ENCODE data around the gene ATF2. TPM values are rescaled to one million over a fixed set of nuclear protein-coding genes. Genes with fewer than 3 reads are reported as not detected.

Gene ATF2
- total RNA-seq, 6 experiments from 2014 or later = 34.1 to 43.9 (median 38.2) TPM

GRCh38 chr2:175136334-175137215 lies 31.4 kb downstream of the ATF2 start:
- no peak for DNase-seq
- Mint-ChIP-seq H3K36me3 (ENCODE audit: low read depth) (peaks cover 32% of the 10 kb centered on the region), H3K9me3 (no peaks in the 10 kb centered on the region), H3K4me3 (no peak overlapping the region), H3K27ac (no peak overlapping the region), H3K4me1 (ENCODE audit: low read depth) (peaks cover 8% of the 10 kb centered on the region), H3K27me3 (ENCODE audit: insufficient read depth) (peaks cover 2% of the 10 kb centered on the region; the same call in 1 of the 2 replicates)
- no peak for TF ChIP-seq CTCF (IDR thresholded peaks at IDR 0.05)

- DNase-seq = no peak
- no peak overlapping the region for H3K27ac Mint-ChIP-seq
- H3K4me3 Mint-ChIP-seq = no peak overlapping the region
- no peak for TF ChIP-seq CTCF (IDR thresholded peaks at IDR 0.05)
- H3K4me1 Mint-ChIP-seq (ENCODE audit: low read depth) = peaks cover 8% of the 10 kb centered on the region
- peaks cover 2% of the 10 kb centered on the region; the same call in 1 of the 2 replicates for H3K27me3 Mint-ChIP-seq (ENCODE audit: insufficient read depth)
- no peaks in the 10 kb centered on the region for H3K9me3 Mint-ChIP-seq
- peaks cover 32% of the 10 kb centered on the region for H3K36me3 Mint-ChIP-seq (ENCODE audit: low read depth)
Measured at GRCh38 chr2:175135862-175136261, 32.1 kb downstream of the ATF2 start.

- DNase-seq = no peak
- Mint-ChIP-seq H3K27me3 (ENCODE audit: insufficient read depth) (peaks cover 2% of the 10 kb centered on the region; the same call in 1 of the 2 replicates), H3K36me3 (ENCODE audit: low read depth) (peaks cover 32% of the 10 kb centered on the region), H3K4me3 (no peak overlapping the region), H3K9me3 (no peaks in the 10 kb centered on the region), H3K4me1 (ENCODE audit: low read depth) (peaks cover 6% of the 10 kb centered on the region), H3K27ac (no peak overlapping the region; the same call in 1 of the 2 replicates)
- peak; percentile 45 for TF ChIP-seq CTCF (IDR thresholded peaks at IDR 0.05)
Measured at GRCh38 chr2:175135177-175135576, 32.8 kb downstream of the ATF2 start.

GRCh38 chr2:175131252-175131651 lies 36.8 kb downstream of the ATF2 start:
- no peak overlapping the region for H3K27ac Mint-ChIP-seq
- H3K36me3 Mint-ChIP-seq (ENCODE audit: low read depth) = peaks cover 30% of the 10 kb centered on the region

GRCh38 chr2:175126661-175127060 lies 41.3 kb downstream of the ATF2 start:
- Mint-ChIP-seq H3K4me1 (ENCODE audit: low read depth) (no peaks in the 10 kb centered on the region), H3K36me3 (ENCODE audit: low read depth) (peaks cover 11% of the 10 kb centered on the region), H3K27me3 (ENCODE audit: insufficient read depth) (no peaks in the 10 kb centered on the region; the same call in 1 of the 2 replicates), H3K27ac (no peak overlapping the region), H3K4me3 (no peak overlapping the region), H3K9me3 (no peaks in the 10 kb centered on the region)
- DNase-seq = no peak
- TF ChIP-seq CTCF (IDR thresholded peaks at IDR 0.05) = no peak

More at GRCh38 chr2:175131252-175131651, 36.8 kb downstream of the ATF2 start:
- Mint-ChIP-seq H3K9me3 (no peaks in the 10 kb centered on the region), H3K4me1 (ENCODE audit: low read depth) (no peaks in the 10 kb centered on the region; the same call in 1 of the 2 replicates), H3K27me3 (ENCODE audit: insufficient read depth) (no peaks in the 10 kb centered on the region), H3K4me3 (no peak overlapping the region)
- TF ChIP-seq CTCF (IDR thresholded peaks at IDR 0.05) = no peak
- no peak for DNase-seq

Measured in HFFc6 (cell line).